ENCODE data around the gene CACNB2. TPM values are rescaled to one million over a fixed set of nuclear protein-coding genes. Genes with fewer than 3 reads are reported as not detected.

Gene CACNB2
- total RNA-seq, 2 donors from 2014 or later, result 9.8 to 12.1 TPM

GRCh38 chr10:18099415-18099814 lies 40.8 kb upstream of the CACNB2 start:
- Histone ChIP-seq H3K4me3 (no peak overlapping the region), H3K36me3 (no peaks in the 10 kb centered on the region), H3K9me3 (no peaks in the 10 kb centered on the region), H3K4me1 (no peaks in the 10 kb centered on the region), H3K9ac (ENCODE audit: low read depth in 2 of 2, low read length in 2 of 2) (no peak overlapping the region), H3K27me3 (no peaks in the 10 kb centered on the region), H3K27ac (no peak overlapping the region)
- TF ChIP-seq CTCF (IDR thresholded peaks at IDR 0.05), result no peak
- DNase-seq, result no peak
- intact Hi-C loops (cut with DNase I), result no loop called here

GRCh38 chr10:18100669-18101068 lies 39.6 kb upstream of the CACNB2 start:
- no peaks in the 10 kb centered on the region for H3K4me1 ChIP-seq

GRCh38 chr10:18102404-18102803 lies 37.8 kb upstream of the CACNB2 start:
- no peak for TF ChIP-seq CTCF (IDR thresholded peaks at IDR 0.05)
- no peaks in the 10 kb centered on the region for H3K4me1 ChIP-seq
- DNase-seq, result no peak
- no peak overlapping the region for H3K27ac ChIP-seq
- no peaks in the 10 kb centered on the region for H3K27me3 ChIP-seq
- intact Hi-C loops (cut with DNase I), result loop anchor here (10.0 kb wide), 3 partner anchors 102 to 498 kb away; no protein-coding TSS in a partner anchor
- H3K9ac ChIP-seq (ENCODE audit: low read depth in 2 of 2, low read length in 2 of 2), result no peak overlapping the region
- H3K9me3 ChIP-seq, result no peaks in the 10 kb centered on the region
- H3K4me3 ChIP-seq, result no peak overlapping the region
- H3K36me3 ChIP-seq, result no peaks in the 10 kb centered on the region

More at GRCh38 chr10:18100669-18101068, 39.6 kb upstream of the CACNB2 start:
- H3K27ac ChIP-seq, result no peak overlapping the region
- H3K9ac ChIP-seq (ENCODE audit: low read depth in 2 of 2, low read length in 2 of 2), result no peak overlapping the region
- H3K9me3 ChIP-seq, result no peaks in the 10 kb centered on the region
- H3K4me3 ChIP-seq, result no peak overlapping the region
- no peaks in the 10 kb centered on the region for H3K27me3 ChIP-seq
- intact Hi-C loops (cut with DNase I), result loop anchor here (10.0 kb wide), 3 partner anchors 104 to 496 kb away; no protein-coding TSS in a partner anchor
- no peak for TF ChIP-seq CTCF (IDR thresholded peaks at IDR 0.05)
- no peaks in the 10 kb centered on the region for H3K36me3 ChIP-seq
- no peak for DNase-seq

- TF ChIP-seq CTCF (IDR thresholded peaks at IDR 0.05), result peak; percentile 63
- intact Hi-C loops (cut with DNase I), result loop anchor here (10.0 kb wide), 3 partner anchors 100 to 500 kb away; no protein-coding TSS in a partner anchor
- peak; percentile 64 for DNase-seq
- no peak overlapping the region for H3K27ac ChIP-seq
- no peaks in the 10 kb centered on the region for H3K27me3 ChIP-seq
- no peaks in the 10 kb centered on the region for H3K4me1 ChIP-seq
- no peaks in the 10 kb centered on the region for H3K9me3 ChIP-seq
- H3K9ac ChIP-seq (ENCODE audit: low read depth in 2 of 2, low read length in 2 of 2), result no peak overlapping the region
- H3K36me3 ChIP-seq, result no peaks in the 10 kb centered on the region
- H3K4me3 ChIP-seq, result no peak overlapping the region
These were observed 35.9 kb upstream of the CACNB2 start for GRCh38 chr10:18104223-18104872.

- no peak for TF ChIP-seq CTCF (IDR thresholded peaks at IDR 0.05)
- intact Hi-C loops (cut with DNase I), result loop anchor here (10.0 kb wide), 3 partner anchors 95 to 505 kb away; no protein-coding TSS in a partner anchor
- Histone ChIP-seq H3K4me1 (no peaks in the 10 kb centered on the region), H3K27me3 (no peaks in the 10 kb centered on the region), H3K27ac (no peak overlapping the region), H3K9ac (ENCODE audit: low read depth in 2 of 2, low read length in 2 of 2) (no peak overlapping the region), H3K4me3 (no peak overlapping the region), H3K36me3 (no peaks in the 10 kb centered on the region), H3K9me3 (no peaks in the 10 kb centered on the region)
- no peak for DNase-seq
These were observed 30.8 kb upstream of the CACNB2 start for GRCh38 chr10:18109341-18109870.

All from colonic mucosa (tissue), 4 donors.